ACHN (cell line): ENCODE data around the gene KIFAP3.
"Not testable (repeated sequence)": the region's sequence is repeated elsewhere in the genome, so short reads cannot be mapped to it uniquely, and the experiment has no call there.

ENCODE experiments used
- DNase-seq: peaks from one replicate; pipeline ENCODE4 v3.0.0-alpha.2; 2015
- in situ Hi-C: cut with HindIII; loops from 2 replicates; pipeline ENCODE4 v1.10.0; 2017; ENCODE audit warnings: low sequenced_read_pairs, low pct_ligation_motif_present, low pct_unique_long_range_greater_than_20kb

The KIFAP3 gene

DNA sequence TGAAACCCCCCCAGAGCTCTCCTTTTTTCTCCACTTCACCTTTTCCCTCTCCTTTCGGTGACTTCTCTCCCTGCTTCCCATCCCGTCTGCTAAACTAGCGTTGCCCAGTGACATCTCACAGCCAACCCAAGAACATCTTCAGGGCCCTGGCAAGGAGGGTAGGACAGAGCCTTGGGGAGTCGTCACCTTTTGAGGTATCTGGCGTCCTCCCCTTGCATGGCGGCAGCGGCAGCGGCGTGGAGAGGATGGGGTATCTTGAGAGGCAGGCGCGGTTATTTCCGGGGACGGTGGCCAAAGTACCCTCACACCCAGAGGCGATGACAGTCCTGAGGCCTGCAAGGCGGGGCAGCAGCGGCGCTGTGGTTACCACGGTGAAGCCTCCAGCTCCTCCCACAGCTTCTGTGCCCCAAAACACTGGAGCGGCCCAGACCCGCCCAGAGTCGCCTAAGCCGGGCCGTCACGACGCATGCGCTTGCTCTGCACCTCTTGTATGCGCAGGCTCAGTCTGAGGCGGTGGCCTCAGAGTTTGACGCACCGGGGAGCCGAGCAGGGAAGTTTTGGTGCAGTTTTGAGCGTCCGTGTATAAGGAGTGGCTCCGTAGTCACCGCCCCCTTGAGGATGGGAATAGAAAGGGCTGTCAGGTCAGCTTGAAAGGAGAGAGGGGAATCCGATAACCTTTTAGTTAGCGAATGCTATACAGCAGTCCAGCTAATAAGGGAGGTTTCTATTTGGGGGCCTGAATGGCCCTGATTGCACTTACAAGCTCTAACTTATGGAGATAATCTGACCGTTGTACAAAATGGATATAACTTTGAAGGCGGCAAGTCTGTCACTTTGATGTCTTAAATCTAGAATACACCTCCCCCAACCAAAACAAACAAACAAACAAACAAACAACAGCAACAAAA is at the start of gene KIFAP3:
Gene KIFAP3, minus strand, starts transcription at position 446 of the 908 bp plus-strand sequence. Its CDS starts 228 bp downstream, at position 218.
- in situ Hi-C loops, result no loop called here
- DNase-seq, result peak; percentile 99

DNA sequence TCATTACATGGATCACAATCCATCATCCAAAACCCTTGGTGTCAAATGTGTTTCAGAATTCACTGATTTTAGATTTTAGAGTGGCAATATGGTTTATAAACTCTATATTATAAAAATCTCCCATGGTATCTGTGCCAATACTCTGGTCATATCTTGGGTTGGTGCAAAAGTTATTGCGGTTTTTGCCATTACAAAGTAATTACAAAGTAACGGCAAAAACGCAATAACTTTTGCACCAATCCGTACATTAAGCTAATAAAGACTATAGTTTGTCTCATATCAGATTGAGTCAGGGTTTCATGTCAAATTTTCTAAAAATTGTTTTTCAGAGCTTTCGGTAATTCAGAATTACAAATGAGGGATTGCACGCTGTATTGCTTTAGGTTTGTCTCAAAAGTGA is 47.9 kb upstream of the KIFAP3 start:
- DNase-seq, result no peak
- in situ Hi-C loops, result no loop called here

DNA sequence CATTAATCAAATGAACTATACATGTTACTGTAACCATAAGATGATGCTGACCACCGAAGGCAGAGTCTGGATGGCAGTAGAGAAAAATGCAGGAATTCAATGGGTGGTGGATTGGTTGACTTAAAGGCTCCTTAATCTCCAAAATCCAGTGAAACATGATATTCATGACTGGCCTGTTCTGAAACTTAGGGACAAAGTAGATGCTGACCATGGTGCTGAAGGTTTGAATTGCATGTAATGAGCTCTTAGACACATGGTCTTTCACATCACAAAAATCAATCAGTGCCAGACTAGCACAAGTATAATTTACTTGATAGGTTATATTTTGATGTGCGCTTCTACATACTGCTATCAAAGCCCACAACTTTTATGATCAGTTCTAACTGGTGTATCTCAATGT is 40.4 kb upstream of the KIFAP3 start:
- DNase-seq, result peak; percentile 30
- in situ Hi-C loops, result no loop called here

DNA sequence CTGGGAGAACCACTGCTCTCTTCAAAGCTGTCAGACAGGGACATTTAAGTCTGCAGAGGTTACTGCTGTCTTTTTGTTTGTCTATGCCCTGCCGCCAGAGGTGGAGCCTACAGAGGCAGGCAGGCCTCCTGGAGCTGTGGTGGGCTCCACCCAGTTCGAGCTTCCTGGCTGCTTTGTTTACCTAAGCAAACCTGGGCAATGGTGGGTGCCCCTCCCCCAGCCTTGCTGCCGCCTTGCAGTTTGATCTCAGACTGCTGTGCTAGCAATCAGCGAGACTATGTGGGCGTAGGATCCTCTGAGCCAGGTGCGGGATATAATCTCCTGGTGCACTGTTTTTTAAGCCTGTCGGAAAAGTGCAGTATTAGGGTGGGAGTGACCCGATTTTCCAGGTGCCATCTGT is 38.6 kb upstream of the KIFAP3 start:
- in situ Hi-C loops, DNase-seq: not testable (repeated sequence)

DNA sequence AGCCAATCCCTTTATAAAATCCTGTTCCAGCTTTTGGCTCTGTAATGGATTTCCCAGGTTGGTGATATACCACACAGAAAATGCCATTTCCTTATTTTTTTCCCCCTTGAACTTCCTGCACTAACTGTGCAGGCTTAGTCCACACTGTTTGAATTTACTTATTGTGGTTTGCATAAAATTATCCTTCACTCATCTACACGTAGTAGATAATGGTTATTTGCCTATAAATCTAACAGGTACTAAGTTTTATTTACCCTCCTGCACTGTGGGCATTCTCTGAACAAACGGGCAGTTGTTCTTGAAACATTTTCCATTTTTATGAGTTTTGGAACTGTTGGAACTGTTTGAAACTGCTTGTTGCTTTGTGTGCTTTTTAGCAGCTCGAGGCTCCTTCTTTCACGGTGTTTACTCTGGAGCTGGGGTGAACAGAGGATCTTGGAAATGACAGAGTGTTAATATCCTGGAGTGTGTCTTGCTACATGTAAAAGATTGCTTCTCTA is 23.0 kb upstream of the KIFAP3 start:
- DNase-seq, result no peak
- in situ Hi-C loops, result no loop called here

DNA sequence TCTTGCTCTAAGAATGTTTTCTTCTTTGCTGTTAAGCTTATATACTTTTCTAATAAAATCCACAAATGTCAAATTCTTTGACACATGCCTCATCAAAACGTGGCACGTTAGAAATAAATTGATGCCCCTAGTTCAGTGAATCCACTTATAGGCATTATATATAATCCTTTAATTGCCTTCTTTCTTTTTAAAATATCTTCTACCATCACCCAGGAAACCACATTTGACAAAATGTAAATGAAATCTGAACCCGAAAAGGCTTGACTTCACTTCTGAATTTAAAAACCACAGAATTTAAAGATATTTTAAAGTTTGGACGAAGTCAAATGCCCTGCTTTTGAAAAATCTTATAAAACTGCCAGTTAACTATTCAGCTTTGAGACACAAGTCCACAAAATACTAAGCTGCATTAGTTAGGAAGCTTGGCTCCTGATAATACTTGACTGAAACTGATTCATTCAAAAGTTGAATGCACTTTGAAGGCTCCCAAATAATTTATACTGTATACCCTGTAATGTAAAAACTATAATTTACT is 22.4 kb upstream of the KIFAP3 start:
- no peak for DNase-seq

DNA sequence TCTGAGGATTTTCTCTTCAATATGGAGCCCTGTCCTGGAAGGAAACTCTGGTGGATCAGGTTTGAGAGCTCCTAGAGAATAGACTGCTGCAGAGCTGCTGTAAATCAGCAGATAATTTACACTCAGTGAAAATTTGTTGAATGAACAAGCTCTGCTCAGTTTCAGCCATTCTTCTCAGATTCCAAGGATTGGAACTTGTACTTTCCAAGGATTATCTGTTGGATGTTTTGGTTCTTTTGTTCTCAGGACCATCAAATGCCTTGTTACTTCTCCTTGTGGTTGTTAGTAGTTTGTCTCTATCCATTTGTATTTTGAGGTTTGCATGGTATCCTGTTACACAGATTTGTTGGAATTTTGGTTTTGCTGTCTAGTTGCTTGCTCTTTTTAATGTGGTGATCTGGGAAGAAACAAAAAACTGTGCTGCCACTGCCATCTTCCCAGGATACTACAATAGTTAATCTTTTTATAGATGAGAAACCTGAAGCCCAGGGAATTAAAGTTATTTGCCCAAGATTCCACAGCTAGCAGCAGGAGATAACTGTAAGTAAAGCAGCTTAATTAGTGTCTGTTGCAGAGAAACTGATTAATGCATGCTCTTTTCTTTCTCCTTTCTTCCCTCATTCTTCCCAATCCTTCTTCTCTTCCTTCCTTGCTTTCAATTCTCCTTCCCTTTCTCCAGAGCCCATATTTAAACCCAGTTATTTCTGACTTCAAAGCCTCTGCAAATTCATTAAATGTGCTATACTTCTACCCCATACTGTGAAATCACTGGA is 21.7 kb upstream of the KIFAP3 start:
- in situ Hi-C loops, result no loop called here
- DNase-seq, result no peak

More for the DNA sequence above, 22.4 kb upstream of the KIFAP3 start:
- in situ Hi-C loops, result no loop called here

DNA sequence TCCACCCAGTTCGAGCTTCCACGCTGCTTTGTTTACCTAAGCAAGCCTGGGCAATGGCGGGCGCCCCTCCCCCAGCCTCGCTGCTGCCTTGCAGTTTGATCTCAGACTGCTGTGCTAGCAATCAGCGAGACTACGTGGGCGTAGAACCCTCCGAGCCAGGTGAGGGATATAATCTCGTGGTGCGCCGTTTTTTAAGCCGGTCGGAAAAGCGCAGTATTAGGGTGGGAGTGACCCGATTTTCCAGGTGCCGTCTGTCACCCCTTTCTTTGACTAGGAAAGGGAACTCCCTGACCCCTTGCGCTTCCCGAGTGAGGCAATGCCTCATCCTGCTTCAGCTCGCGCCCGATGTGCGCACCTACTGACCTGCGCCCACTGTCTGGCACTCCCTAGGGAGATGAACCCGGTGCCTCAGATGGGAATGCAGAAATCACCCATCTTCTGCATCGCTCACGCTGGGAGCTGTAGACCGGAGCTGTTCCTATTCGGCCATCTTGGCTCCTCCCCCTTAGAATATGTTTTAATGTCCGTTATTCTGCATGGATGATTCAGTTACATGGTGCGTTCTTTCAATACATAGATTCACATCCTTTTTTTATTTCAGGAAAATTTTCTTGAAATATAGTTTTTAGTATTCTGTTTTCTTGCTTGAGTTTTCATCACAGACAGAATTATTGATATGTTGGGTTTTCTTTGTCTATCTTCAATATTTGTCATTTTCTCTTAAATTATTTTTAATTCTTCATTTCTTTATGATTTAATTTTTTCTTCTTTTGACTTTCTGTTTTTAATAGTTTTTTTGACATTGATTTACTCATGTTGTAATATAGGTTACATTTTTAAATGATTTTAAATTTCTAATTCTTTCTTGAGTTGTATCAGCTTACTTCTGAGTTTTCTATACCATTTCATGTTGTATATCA is 20.5 kb upstream of the KIFAP3 start:
- in situ Hi-C loops, DNase-seq: not testable (repeated sequence)

DNA sequence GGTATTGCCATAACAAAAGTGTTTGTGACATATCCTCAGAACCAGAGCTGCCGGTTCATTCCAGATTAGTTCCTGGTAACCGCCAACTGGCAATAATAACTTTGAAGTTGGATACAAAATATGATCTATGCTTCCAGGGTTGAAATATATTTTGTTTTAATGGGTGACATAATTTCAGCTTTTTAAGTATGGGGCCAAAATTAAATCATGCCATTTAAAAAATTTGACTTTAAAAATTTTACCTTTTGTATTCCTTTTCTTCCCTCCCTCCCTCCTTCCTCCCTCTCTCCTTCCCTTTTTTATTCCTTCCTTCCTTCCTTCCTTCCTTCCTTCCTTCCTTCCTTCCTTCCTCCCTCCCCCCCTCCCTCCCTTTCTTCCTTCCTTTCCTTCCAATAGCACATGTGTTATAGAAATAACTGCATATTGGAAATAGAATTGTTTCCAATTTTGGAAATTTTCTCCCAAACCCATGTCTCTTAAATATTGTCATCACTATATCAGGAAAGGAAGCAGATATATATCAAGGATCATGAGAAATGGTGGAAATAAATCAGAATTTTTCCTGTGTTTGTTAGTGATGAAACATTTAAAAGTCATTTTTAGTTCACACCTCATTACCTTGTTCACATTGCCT is 12.0 kb upstream of the KIFAP3 start:
- in situ Hi-C loops, result no loop called here

DNA sequence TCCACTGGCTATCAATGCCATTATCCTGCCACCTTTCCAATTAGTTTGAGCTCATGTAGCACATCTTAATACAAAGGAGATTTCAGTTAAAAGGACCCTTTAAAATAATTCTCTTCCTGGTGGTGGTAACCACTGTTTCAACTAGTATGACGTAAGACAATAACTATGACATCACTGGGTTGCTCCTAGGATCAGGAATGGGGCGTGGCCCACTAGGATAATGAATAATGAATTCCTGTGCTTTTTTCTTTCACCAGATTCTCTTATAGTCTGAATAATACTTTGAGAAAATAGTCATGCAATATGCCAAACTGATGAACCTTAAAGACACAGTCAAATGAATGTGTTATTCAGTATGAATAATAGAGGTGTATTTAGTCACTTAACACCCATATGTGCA is 10.6 kb upstream of the KIFAP3 start:
- in situ Hi-C loops, result no loop called here

More for the DNA sequence above, 12.0 kb upstream of the KIFAP3 start:
- DNase-seq, result no peak

DNA sequence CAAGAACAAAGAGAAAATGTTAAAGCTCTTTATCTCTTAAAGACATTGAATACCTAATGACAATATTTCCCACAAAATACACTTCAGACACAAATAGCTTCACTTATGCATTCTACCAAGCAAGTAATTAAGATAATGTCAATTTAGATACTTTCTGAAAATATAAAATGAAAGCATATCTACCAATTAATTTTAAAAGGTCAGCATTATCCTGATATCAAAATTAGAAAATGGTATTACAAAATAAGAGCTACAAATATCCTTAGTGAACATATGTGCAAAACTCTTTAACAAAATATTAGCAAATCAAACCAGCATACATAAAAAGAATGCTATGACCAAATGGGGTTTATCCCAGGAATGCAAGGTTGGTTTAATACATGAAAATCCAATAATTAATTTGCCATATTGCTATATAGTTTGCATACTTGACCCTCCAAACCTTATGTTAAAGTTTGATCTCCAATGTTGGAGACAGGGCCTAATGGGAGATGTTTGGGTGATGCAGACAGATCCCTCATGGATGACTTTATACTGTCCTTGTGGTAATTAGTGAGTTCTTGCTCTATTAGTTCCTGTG is 4.2 kb upstream of the KIFAP3 start:
- in situ Hi-C loops, result no loop called here
- no peak for DNase-seq

More for the DNA sequence above, 10.6 kb upstream of the KIFAP3 start:
- no peak for DNase-seq

DNA sequence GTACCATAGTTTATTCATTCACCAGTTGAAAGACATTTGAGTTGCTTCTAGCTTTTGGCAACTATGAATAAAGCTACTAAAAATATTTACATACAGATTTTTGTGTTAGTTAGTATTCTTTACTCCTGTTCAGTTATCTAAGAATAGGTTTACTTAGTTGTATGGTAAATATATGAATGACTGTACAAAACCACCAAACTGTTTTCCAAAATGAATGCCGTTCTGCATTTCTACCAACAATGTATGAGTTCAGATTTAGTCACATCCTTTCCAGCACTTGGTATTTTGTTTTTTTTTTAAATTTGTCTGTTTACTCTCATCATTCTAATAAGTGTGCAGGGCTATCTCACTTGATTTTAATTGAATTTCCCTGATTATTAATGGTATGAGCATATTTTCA is 3.4 kb upstream of the KIFAP3 start:
- in situ Hi-C loops, result no loop called here

DNA sequence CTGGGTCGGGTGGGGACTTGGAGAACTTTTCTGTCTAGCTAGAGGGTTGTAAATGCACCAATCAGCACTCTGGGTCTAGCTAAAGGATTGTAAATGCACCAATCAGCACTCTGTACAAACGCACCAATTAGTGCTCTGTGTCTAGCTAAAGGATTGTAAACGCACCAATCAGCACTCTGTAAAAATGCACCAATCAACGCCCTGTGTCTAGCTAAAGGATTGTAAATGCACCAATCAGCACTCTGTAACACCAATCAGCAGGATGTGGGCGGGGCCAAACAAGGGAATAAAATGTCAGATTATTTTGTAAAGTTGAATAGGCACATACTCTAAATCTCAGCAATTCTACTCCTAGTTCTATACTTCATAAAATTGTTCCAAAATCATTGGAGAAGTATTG is 2.5 kb upstream of the KIFAP3 start:
- in situ Hi-C loops, DNase-seq: not testable (repeated sequence)

More for the DNA sequence above, 3.4 kb upstream of the KIFAP3 start:
- DNase-seq, result no peak

DNA sequence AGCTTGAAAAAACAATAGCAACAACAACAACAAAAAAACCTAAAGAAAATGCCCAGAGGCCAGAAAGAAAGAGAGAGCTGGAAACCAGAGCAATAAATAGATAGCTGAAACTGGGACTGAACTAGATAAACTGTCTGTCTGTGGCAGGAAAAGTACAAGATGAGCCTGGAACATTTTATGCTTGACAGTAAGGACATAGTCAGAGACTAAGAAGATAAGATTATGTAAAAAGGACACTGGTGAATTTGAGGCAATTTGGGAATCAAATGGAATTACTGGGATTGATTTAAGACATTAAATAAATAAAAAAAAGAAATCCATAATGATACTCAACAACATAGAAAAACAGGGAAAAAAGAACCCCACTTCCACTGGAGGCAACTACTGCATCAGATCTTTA is 1.7 kb upstream of the KIFAP3 start:
- in situ Hi-C loops, result no loop called here

DNA sequence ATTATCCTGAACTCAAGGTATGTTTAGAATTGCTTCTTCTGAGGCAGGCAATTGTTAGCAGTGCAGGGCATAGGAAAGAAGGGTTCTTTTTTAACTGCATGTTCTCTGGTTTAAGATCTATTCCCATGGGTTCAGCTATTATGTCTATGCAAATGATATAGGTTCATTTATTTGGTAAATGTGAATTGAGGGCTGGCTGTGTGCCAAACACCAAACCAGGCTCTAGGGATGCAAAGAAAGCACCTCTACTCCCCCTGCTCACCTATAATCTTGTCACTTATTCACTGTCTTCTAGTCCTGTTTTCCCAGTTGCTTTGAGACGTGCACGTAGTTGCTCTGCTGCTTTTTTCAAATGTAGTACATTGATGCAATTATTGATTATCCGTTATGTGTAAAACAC is 691 bp upstream of the KIFAP3 start:
- DNase-seq, result no peak
- in situ Hi-C loops, result no loop called here

More for the DNA sequence above, 1.7 kb upstream of the KIFAP3 start:
- DNase-seq, result no peak

DNA sequence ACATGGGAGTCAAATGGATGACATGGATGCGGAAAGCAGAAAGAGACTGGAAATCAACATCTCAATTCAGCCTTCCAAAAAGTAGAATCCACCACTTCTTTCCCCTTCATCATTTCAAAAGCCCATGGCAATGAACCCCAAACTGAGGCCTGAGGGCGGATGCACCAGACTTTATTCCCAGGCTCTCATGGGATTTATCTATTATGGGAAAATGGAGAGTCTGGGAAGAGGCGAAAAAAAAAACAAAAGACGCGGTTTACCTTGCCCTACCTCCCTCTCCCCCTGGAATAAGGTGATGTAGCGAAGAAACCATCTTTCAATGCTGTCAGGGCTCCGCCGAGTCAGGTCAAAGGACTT is 624 bp downstream of the KIFAP3 start:
- no peak for DNase-seq
- in situ Hi-C loops, result no loop called here

DNA sequence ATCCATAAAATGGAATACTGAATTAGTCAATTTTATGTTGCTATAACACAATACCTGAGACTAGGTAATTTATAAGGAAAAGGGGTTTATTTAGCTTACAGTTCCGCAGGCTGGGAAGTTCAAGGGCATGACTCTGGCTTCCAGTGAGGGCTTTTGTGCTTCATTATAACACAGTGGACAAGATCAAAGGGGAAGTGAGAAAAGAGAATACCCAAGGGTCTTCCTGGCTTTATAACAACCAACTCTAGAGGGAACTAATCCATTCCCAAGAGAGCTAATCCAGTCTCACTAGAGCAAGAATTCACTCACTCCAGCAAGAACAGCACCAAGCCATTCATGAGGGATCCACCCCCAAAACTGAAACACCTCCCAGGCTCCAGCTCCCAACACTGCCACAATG is 3.1 kb downstream of the KIFAP3 start:
- in situ Hi-C loops, result no loop called here
- no peak for DNase-seq
